GM21529 (cell line): ENCODE measurements around the gene ART1.

Experiments
- ATAC-seq: cut with Tn5 transposase; IDR thresholded peaks from one replicate; pipeline ENCODE4 v1.9.1; 2021; ENCODE audit not compliant: unreplicated experiment

ART1 gene

GRCh38 chr11:3710485-3711259, 65.7 kb downstream of the ART1 start:
- ATAC-seq, result no peak

- no peak for ATAC-seq
Observed at GRCh38 chr11:3712274-3712673, 67.3 kb downstream of the ART1 start.
